SK-N-SH treated with all-trans-retinoic acid at 6 μM for 48 hours (cell line): ENCODE measurements around the gene LRRC7.

Experiments used
- ATAC-seq: fragments of 200-7000 bp; cut with Tn5 transposase; 3 replicates; pipeline ENCODE4 v1.9.1; 2020; ENCODE audit warnings: mild to moderate bottlenecking, moderate library complexity
- BACH2 ChIP-seq: fragments of 250-450 bp; sonication (Bioruptor Pico); IDR thresholded peaks from 2 replicates; pipeline ENCODE4 v1.9.0; 2021; ENCODE audit warnings: mild to moderate bottlenecking, borderline replicate concordance
- CREB5 ChIP-seq: fragments of 250-450 bp; sonication (Bioruptor Pico); IDR thresholded peaks from 2 replicates; pipeline ENCODE4 v1.5.1; 2020; ENCODE audit warnings: low read depth, mild to moderate bottlenecking, moderate library complexity
- CSDC2 ChIP-seq: fragments of 250-450 bp; sonication (Bioruptor Pico); IDR thresholded peaks from 2 replicates; pipeline ENCODE4 v1.5.0; 2020; ENCODE audit warnings: mild to moderate bottlenecking, moderate library complexity
- CSRNP3 ChIP-seq: fragments of 250-450 bp; sonication (Bioruptor Pico); IDR thresholded peaks from 2 replicates; pipeline ENCODE4 v1.5.1; 2021; ENCODE audit warnings: mild to moderate bottlenecking, moderate library complexity
- ESRRG ChIP-seq: fragments of 250-450 bp; sonication (Bioruptor Pico); IDR thresholded peaks from 2 replicates; pipeline ENCODE4 v1.6.1; 2021; ENCODE audit warnings: mild to moderate bottlenecking
- GLIS3 ChIP-seq: fragments of 250-450 bp; sonication (Bioruptor Pico); IDR thresholded peaks from 2 replicates; pipeline ENCODE4 v1.5.0; 2020; ENCODE audit warnings: mild to moderate bottlenecking, moderate library complexity
- OSR1 ChIP-seq: fragments of 250-450 bp; sonication (Bioruptor Pico); IDR thresholded peaks from 2 replicates; pipeline ENCODE4 v1.8.0; 2022; ENCODE audit warnings: moderate library complexity, mild to moderate bottlenecking, inconsistent platforms
- PPARA ChIP-seq: fragments of 250-450 bp; sonication (Bioruptor Pico); IDR thresholded peaks from 2 replicates; pipeline ENCODE4 v1.5.0; 2020; ENCODE audit warnings: mild to moderate bottlenecking, borderline replicate concordance
- RARB ChIP-seq: fragments of 250-450 bp; sonication (Bioruptor Pico); IDR thresholded peaks from 2 replicates; pipeline ENCODE4 v1.8.0; 2021; ENCODE audit warnings: mild to moderate bottlenecking, moderate library complexity
- SNAI2 ChIP-seq: fragments of 250-450 bp; sonication (Bioruptor Pico); IDR thresholded peaks from 2 replicates; pipeline ENCODE4 v1.5.0; 2020; ENCODE audit warnings: mild to moderate bottlenecking, moderate library complexity
- TCF4 ChIP-seq: fragments of 250-450 bp; sonication (Bioruptor Pico); IDR thresholded peaks from 2 replicates; pipeline ENCODE4 v1.8.0; 2021; ENCODE audit warnings: mild to moderate bottlenecking, moderate library complexity, borderline replicate concordance
- TOX ChIP-seq: fragments of 250-450 bp; sonication (Bioruptor Pico); IDR thresholded peaks from 2 replicates; pipeline ENCODE4 v1.8.0; 2021; ENCODE audit warnings: mild to moderate bottlenecking, moderate library complexity, borderline replicate concordance
- TSHZ2 ChIP-seq: fragments of 250-450 bp; sonication (Bioruptor Pico); IDR thresholded peaks from 2 replicates; pipeline ENCODE4 v1.5.0; 2020; ENCODE audit warnings: mild to moderate bottlenecking, moderate library complexity
- ZC3H10 ChIP-seq: fragments of 250-450 bp; sonication (Bioruptor Pico); IDR thresholded peaks from 2 replicates; pipeline ENCODE4 v1.5.1; 2021; ENCODE audit warnings: mild to moderate bottlenecking, moderate library complexity
- ZFP3 ChIP-seq: fragments of 250-450 bp; sonication (Bioruptor Pico); IDR thresholded peaks from 2 replicates; pipeline ENCODE4 v1.5.0; 2020; ENCODE audit warnings: mild to moderate bottlenecking, moderate library complexity
- ZFP30 ChIP-seq: fragments of 450-650 bp; formaldehyde crosslinking; IDR thresholded peaks from 2 replicates; pipeline ENCODE4 v1.5.0; 2022; ENCODE audit warnings: mild to moderate bottlenecking, moderate library complexity
- ZNF565 ChIP-seq: fragments of 450-650 bp; formaldehyde crosslinking; conservative IDR thresholded peaks from 2 replicates; pipeline ENCODE4 v1.5.0; 2020; ENCODE audit warnings: low read depth, mild to moderate bottlenecking, moderate library complexity
- ZNF70 ChIP-seq: fragments of 450-650 bp; formaldehyde crosslinking; IDR thresholded peaks from 2 replicates; pipeline ENCODE4 v1.5.0; 2020; ENCODE audit warnings: mild to moderate bottlenecking, moderate library complexity
- ZNF8 ChIP-seq: fragments of 450-650 bp; formaldehyde crosslinking; IDR thresholded peaks from 2 replicates; pipeline ENCODE4 v1.5.0; 2020; ENCODE audit warnings: mild to moderate bottlenecking, moderate library complexity
- TF ChIP-seq, protein P1 (sequence below): fragments of 250-450 bp; sonication (Bioruptor Pico); IDR thresholded peaks from 2 replicates; pipeline ENCODE4 v1.8.0; 2021; ENCODE audit warnings: low read depth, mild to moderate bottlenecking, moderate library complexity, borderline replicate concordance
- TF ChIP-seq, protein P2 (sequence below): fragments of 250-450 bp; sonication (Bioruptor Pico); IDR thresholded peaks from 2 replicates; pipeline ENCODE4 v1.8.0; 2020; ENCODE audit warnings: mild to moderate bottlenecking, moderate library complexity, borderline replicate concordance

LRRC7 gene

GRCh38 chr1:70101231-70101630, 533.5 kb downstream of the LRRC7 start (continued):
- TF ChIP-seq, protein P1, sequence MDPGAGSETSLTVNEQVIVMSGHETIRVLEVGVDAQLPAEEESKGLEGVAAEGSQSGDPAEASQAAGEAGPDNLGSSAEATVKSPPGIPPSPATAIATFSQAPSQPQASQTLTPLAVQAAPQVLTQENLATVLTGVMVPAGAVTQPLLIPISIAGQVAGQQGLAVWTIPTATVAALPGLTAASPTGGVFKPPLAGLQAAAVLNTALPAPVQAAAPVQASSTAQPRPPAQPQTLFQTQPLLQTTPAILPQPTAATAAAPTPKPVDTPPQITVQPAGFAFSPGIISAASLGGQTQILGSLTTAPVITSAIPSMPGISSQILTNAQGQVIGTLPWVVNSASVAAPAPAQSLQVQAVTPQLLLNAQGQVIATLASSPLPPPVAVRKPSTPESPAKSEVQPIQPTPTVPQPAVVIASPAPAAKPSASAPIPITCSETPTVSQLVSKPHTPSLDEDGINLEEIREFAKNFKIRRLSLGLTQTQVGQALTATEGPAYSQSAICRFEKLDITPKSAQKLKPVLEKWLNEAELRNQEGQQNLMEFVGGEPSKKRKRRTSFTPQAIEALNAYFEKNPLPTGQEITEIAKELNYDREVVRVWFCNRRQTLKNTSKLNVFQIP (CRISPR knock-in tag), result no peak

- ATAC-seq, result no peak
- TF ChIP-seq CSDC2 (CRISPR knock-in tag) (no peak), CSRNP3 (CRISPR knock-in tag) (no peak), CREB5 (CRISPR knock-in tag) (no peak), ZFP3 (CRISPR knock-in tag) (no peak), ZNF565 (no peak), OSR1 (CRISPR knock-in tag) (no peak), SNAI2 (CRISPR knock-in tag) (no peak), BACH2 (CRISPR knock-in tag) (no peak), TSHZ2 (CRISPR knock-in tag) (no peak), ZC3H10 (CRISPR knock-in tag) (no peak), ESRRG (CRISPR knock-in tag) (no peak)
- TF ChIP-seq, protein P2, sequence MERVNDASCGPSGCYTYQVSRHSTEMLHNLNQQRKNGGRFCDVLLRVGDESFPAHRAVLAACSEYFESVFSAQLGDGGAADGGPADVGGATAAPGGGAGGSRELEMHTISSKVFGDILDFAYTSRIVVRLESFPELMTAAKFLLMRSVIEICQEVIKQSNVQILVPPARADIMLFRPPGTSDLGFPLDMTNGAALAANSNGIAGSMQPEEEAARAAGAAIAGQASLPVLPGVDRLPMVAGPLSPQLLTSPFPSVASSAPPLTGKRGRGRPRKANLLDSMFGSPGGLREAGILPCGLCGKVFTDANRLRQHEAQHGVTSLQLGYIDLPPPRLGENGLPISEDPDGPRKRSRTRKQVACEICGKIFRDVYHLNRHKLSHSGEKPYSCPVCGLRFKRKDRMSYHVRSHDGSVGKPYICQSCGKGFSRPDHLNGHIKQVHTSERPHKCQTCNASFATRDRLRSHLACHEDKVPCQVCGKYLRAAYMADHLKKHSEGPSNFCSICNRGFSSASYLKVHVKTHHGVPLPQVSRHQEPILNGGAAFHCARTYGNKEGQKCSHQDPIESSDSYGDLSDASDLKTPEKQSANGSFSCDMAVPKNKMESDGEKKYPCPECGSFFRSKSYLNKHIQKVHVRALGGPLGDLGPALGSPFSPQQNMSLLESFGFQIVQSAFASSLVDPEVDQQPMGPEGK, result no peak
Observed at GRCh38 chr1:70101774-70102173, 534.1 kb downstream of the LRRC7 start.

DNA sequence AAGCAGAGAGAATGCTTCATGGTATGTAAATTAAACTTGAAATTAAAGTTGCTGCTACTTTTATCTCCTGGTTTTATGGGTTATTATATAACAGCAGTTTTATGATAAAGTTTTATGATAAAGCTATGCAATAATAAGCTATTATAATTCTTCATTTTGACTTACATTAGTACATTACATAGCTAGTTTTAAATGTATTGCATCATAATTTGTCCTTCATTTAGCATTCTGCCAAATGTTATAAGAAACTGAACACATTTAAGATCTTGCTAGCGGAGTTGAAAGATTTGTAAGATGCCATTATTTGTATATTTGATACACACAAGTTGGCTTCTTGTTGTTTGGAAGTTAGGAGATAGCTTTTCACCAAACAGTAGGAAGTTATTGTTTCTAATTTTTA, 536.0 kb downstream of the LRRC7 start:
- TF ChIP-seq ZC3H10 (CRISPR knock-in tag) (no peak), RARB (CRISPR knock-in tag) (no peak), ZNF70 (CRISPR knock-in tag) (no peak), TOX (CRISPR knock-in tag) (no peak), OSR1 (CRISPR knock-in tag) (no peak), TSHZ2 (CRISPR knock-in tag) (no peak), CREB5 (CRISPR knock-in tag) (no peak), GLIS3 (CRISPR knock-in tag) (no peak), PPARA (no peak), SNAI2 (CRISPR knock-in tag) (no peak), ZFP30 (CRISPR knock-in tag) (no peak), ZNF8 (CRISPR knock-in tag) (no peak), TCF4 (no peak)
- TF ChIP-seq, protein P2, result no peak
- ATAC-seq, result no peak
